NT2/D1 (cell line): Measurements from ENCODE around the gene PTPRN2.
"Not testable (repeated sequence)": the region's sequence is repeated elsewhere in the genome, so short reads cannot be mapped to it uniquely, and the experiment has no call there.

Source experiments
- DNase-seq: peaks from one replicate; pipeline ENCODE4 v3.0.0-alpha.2; 2011; ENCODE audit warnings: low read depth, low spot score
- H3K27me3 ChIP-seq: 2 replicates; pipeline ENCODE4 v1.6.0; 2011; ENCODE audit warnings: mild to moderate bottlenecking; ENCODE audit not compliant: insufficient read length, insufficient read depth
- H3K36me3 ChIP-seq: 2 replicates; pipeline ENCODE4 v1.6.1; 2011; ENCODE audit warnings: mild to moderate bottlenecking, low read length, mixed read lengths; ENCODE audit not compliant: insufficient read depth, insufficient read length
- H3K4me1 ChIP-seq: 2 replicates; pipeline ENCODE4 v1.5.1; 2011; ENCODE audit not compliant: insufficient read depth, insufficient read length
- H3K4me3 ChIP-seq: 2 replicates; pipeline ENCODE4 v1.5.1; 2011; ENCODE audit warnings: low read depth; ENCODE audit not compliant: insufficient read length
- H3K9ac ChIP-seq: 2 replicates; pipeline ENCODE4 v1.6.0; 2011; ENCODE audit warnings: low read depth; ENCODE audit not compliant: insufficient read length
- H3K9me3 ChIP-seq: 2 replicates; pipeline ENCODE4 v1.5.1; 2011; ENCODE audit warnings: mild to moderate bottlenecking, low read length; ENCODE audit not compliant: insufficient read depth
- SUZ12 ChIP-seq: IDR thresholded peaks from 2 replicates; pipeline ENCODE4 v1.6.1; 2011; ENCODE audit not compliant: insufficient read length, insufficient read depth; ENCODE audit errors: extremely low read depth
- YY1 ChIP-seq: IDR thresholded peaks from 2 replicates; pipeline ENCODE4 v1.6.1; 2011; ENCODE audit not compliant: insufficient read length, insufficient read depth
- ZNF274 ChIP-seq: IDR thresholded peaks from 2 replicates; pipeline ENCODE4 v1.6.1; 2011; ENCODE audit warnings: mild to moderate bottlenecking, low read depth, low read length

Gene PTPRN2

DNA sequence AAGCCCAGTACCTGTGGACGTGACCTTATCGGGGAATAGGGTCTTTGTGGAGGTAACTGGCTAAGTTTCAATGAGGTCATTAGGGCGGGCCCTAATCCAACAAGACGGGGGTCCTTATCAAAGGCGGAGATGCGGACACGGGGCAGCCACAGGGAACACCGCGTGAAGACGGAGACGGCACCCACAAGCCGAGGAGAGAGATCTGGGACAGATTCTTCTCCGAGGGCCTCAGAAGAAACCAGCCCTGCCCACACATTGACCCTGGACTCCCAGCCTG lies 733.9 kb downstream of the PTPRN2 start:
- Histone ChIP-seq H3K36me3 (no peaks in the 10 kb centered on the region), H3K4me3 (no peak overlapping the region), H3K27me3 (no peaks in the 10 kb centered on the region), H3K9me3 (no peaks in the 10 kb centered on the region), H3K9ac (no peak overlapping the region), H3K4me1 (peaks cover under 1% of the 10 kb centered on the region)
- TF ChIP-seq SUZ12: no peak
- TF ChIP-seq ZNF274: no peak
- no peak for TF ChIP-seq YY1
- no peak for DNase-seq

DNA sequence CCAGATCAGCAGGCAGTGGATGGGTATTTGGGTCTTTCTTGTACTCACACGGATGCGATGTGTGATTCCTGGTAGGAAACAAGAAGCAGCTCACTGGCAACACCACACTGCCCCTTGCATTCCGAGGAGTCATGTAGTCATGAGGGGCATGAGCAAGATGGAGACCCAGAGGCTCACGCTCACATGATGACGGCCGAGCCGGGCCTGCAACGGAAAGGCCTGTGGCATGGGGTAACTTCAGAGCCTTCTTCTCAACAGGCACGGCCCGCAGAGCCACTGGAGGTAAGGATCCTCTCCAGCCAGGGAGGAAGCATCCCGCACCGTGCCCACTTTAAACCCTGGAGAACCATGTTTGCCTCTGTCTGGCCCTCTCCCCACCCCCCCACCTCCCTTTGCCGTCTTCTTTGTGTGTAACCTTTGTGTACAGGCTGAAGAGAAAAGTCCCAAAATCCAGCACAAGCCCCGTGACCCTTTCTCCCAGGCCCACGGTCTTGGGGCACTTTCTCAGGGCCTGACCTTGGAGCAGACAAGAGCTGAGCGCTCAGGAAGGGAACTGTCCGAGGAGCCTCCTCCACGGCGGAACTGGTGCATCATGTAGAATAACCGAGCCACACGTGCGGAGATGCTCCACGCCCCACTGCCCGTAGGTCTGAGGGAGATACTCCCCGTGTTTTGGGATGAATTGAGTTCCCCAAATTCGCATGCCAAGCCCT lies 734.4 kb downstream of the PTPRN2 start:
- Histone ChIP-seq H3K9ac (no peak overlapping the region), H3K27me3 (no peaks in the 10 kb centered on the region), H3K9me3 (no peaks in the 10 kb centered on the region), H3K36me3 (no peaks in the 10 kb centered on the region), H3K4me1 (peaks cover 2% of the 10 kb centered on the region), H3K4me3 (no peak overlapping the region)
- no peak for DNase-seq
- TF ChIP-seq SUZ12 (no peak), YY1 (no peak), ZNF274 (no peak)

DNA sequence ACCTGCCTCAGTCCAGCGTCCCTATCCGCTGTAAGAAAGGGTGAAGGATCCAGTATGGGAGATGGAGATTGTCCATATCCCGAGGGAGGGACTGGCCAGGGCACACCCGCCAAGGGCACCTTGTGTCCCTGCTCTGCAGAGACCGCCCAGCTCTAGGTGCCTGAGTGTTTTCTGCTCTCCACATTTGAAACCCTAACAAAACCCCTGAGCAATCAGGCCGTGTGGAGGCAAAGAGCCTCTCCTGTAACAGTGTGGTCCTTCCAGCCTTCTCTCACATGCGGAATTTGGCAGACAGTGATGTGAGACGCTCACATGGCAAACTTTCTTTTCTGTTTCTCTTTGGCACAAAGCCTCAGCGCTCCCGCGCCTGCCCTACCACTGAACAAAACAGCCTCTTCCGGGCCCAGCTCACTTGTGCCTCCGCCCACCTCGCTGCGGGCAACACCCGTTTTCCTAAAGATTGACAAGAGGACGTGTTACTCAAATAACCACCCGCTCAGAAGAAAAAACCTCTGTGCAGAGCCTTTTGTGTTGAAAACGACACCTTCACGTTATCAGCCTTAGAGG lies 736.0 kb downstream of the PTPRN2 start:
- Histone ChIP-seq H3K9me3 (no peaks in the 10 kb centered on the region), H3K4me1 (peaks cover 2% of the 10 kb centered on the region), H3K27me3 (no peaks in the 10 kb centered on the region), H3K36me3 (no peaks in the 10 kb centered on the region), H3K9ac (peak overlapping the region; percentile 79), H3K4me3 (peak overlapping the region; percentile 3)
- TF ChIP-seq SUZ12 (no peak), YY1 (no peak), ZNF274 (no peak)
- no peak for DNase-seq

DNA sequence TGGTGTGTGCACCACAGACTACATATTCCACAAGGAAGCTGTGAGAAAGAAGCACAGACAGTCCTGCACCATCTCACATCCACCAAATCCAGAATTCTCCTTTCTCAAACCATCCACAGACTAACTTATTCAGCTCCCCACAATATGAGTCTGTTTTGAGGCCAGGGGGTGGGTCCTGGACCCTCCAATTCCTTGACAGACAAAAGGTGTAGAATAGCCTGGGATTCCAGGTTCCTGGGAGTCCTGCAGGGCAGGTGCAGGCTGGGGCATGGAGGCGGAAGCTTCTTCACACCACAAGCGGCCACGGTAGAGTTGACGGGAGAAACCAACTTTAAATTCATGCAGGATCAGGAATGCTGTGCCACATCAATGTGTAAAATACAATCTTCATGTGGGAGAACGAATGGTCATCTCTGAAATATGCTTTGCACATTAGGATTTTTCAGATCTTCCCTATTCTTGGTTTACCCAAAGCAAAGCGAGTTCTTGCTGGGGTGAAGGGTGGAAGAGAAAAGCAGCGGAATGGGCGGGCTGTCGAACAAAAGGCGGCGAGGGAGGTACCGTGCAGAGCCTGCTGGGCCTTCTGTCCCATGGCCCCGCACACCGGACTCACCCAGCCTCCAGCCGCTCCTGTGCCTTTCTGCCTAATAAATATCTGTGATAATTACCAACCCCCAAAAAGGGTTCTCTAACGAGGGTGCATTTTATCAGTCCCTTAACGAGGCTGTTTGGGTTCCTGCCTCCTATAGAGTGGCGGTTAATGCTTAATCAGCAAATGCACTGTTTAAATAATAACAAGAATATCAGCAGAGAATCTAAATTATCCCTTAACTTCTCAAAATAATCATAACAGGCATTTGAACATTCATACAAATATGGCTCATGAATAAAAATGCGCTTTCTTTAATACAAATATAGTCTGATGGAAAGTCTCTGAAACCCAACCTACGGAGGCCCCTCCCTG lies 736.9 kb downstream of the PTPRN2 start:
- no peaks in the 10 kb centered on the region for H3K9me3 ChIP-seq
- DNase-seq: no peak
- H3K27me3 ChIP-seq: no peaks in the 10 kb centered on the region
- H3K9ac ChIP-seq: no peak overlapping the region
- no peak overlapping the region for H3K4me3 ChIP-seq
- TF ChIP-seq ZNF274: no peak
- TF ChIP-seq YY1: no peak
- TF ChIP-seq SUZ12: no peak
- H3K4me1 ChIP-seq: peaks cover 2% of the 10 kb centered on the region
- H3K36me3 ChIP-seq: no peaks in the 10 kb centered on the region

DNA sequence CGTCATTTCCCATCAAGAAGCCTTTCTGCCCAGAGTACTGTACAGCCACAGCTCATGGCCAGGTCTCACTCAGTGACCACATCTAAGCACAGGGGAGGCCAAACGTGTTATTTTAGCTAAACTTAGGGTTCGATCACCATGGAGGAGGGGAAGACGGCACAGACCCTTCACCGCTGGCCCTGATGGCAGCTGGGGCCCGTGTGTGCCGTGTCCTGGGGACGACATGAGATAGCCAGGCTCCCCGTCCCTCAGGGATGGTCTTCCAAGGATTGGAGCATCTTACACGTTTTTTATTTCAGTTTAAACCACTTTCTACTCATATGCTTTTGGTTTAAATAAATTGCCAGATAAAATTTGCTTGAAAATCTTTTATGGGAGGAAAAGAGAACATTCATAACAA lies 737.9 kb downstream of the PTPRN2 start:
- no peak for TF ChIP-seq YY1
- no peak for TF ChIP-seq ZNF274
- TF ChIP-seq SUZ12: no peak

DNA sequence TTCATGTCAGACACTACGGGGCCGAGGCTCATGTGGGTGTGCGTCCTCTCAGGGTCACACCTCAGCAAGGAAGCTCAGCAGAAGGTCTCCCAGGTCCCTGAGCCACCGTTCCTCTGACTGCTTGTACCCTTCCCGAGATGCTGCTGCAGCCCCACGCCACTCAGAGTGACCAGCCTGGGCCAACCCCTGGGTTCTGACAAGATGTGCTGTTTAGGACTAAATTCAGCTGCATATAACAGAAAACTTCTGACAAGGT lies 738.4 kb downstream of the PTPRN2 start:
- Histone ChIP-seq H3K9me3 (no peaks in the 10 kb centered on the region), H3K4me1 (peaks cover 4% of the 10 kb centered on the region)

More for the DNA sequence above, 737.9 kb downstream of the PTPRN2 start:
- no peak overlapping the region for H3K9ac ChIP-seq
- no peaks in the 10 kb centered on the region for H3K27me3 ChIP-seq
- H3K4me3 ChIP-seq: no peak overlapping the region
- H3K4me1 ChIP-seq: peaks cover 4% of the 10 kb centered on the region
- DNase-seq: no peak
- no peaks in the 10 kb centered on the region for H3K9me3 ChIP-seq
- no peaks in the 10 kb centered on the region for H3K36me3 ChIP-seq

DNA sequence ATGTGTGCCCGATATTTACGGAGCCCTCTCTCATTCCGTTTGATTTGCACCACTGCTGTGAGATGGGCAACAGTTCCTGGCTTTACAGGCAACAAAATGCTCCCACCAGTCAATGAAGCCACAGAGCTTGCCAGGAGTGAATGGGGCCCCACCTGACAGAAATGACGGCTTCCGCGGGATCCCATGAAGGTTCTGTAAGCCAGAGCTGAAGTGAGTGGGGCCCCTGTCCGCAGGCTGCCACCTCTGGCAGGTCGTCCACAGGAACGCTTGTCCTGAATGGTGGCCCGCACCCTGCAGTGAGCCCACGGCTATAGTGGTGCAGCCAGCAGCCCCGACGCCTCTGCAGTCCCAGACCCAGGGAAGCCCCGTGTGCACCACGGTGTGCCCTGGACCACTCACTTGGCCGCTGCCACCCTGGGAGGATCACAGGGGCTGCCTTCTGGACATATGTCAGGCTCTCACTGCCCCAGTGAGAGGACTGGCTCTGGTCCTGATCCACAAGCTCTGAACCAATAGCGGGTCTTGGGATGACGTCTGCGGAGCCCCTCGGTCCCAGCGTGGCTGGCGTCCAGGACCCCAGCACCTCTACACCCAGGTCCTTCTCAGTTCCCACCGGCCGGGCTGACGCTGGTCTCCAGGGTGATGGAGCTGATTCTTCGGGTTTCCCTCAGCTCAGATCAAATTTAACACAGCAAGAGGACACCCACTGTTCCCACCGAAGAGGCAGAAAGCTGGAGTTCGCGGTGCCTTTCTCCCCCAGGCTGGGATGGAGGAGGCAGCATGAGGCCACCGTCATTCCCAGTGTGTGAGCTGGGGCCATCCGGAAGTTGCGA lies 738.9 kb downstream of the PTPRN2 start:
- Histone ChIP-seq H3K4me3 (no peak overlapping the region), H3K27me3 (no peaks in the 10 kb centered on the region), H3K9ac (no peak overlapping the region), H3K36me3 (no peaks in the 10 kb centered on the region), H3K4me1 (peaks cover 4% of the 10 kb centered on the region), H3K9me3 (no peaks in the 10 kb centered on the region)
- DNase-seq: no peak
- TF ChIP-seq SUZ12 (no peak), ZNF274 (no peak), YY1 (no peak)

More for the DNA sequence above, 738.4 kb downstream of the PTPRN2 start:
- no peak overlapping the region for H3K4me3 ChIP-seq
- no peaks in the 10 kb centered on the region for H3K27me3 ChIP-seq
- TF ChIP-seq ZNF274: no peak
- no peak for TF ChIP-seq SUZ12
- TF ChIP-seq YY1: no peak
- H3K9ac ChIP-seq: no peak overlapping the region
- no peak for DNase-seq
- H3K36me3 ChIP-seq: no peaks in the 10 kb centered on the region

DNA sequence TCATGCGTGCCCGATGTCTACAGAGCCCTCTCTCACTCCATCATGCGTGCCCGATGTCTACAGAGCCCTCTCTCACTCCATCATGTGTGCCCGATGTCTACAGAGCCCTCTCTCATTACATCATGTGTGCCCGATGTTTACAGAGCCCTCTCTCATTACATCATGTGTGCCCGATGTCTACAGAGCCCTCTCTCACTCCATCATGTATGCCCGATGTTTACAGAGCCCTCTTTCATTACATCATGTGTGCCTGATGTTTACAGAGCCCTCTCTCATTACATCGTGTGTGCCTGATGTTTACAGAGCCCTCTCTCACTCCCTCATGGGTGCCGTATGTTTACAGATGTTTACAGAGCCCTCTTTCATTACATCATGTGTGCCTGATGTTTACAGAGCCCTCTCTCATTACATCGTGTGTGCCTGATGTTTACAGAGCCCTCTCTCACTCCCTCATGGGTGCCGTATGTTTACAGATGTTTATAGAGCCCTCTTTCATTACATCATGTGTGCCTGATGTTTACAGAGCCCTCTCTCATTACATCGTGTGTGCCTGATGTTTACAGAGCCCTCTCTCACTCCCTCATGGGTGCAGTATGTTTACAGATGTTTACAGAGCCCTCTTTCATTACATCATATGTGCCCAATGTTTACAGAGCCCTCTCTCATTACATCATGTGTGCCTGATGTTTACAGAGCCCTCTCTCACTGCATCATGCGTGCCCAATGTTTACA lies 739.7 kb downstream of the PTPRN2 start:
- not testable (repeated sequence) for H3K9me3 ChIP-seq, H3K9ac ChIP-seq, H3K36me3 ChIP-seq, H3K27me3 ChIP-seq, H3K4me3 ChIP-seq, DNase-seq, H3K4me1 ChIP-seq

DNA sequence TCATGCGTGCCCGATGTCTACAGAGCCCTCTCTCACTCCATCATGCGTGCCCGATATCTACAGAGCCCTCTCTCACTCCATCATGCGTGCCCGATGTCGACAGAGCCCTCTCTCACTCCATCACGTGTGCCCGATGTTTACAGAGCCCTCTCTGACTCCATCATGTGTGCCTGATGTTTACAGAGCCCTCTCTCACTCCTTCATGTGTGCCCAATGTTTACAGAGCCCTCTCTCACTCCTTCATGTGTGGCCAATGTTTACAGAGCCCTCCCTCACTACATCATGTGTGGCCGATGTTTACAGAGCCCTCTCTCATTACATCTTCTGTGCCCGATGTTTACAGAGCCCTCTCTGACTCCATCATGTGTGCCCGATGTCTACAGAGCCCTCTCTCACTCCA lies 740.9 kb downstream of the PTPRN2 start:
- DNase-seq, H3K27me3 ChIP-seq, H3K9ac ChIP-seq, H3K4me1 ChIP-seq, H3K4me3 ChIP-seq, H3K9me3 ChIP-seq, H3K36me3 ChIP-seq: not testable (repeated sequence)
